Activated CD4-positive, CD25-positive, alpha-beta regulatory T cell (primary cell): Measurements from ENCODE around the gene DNAJC8.

ENCODE experiments used
- DNase-seq, 4 experiments: peaks; one replicate each; lab custom pipeline; 2025; lab: John Stamatoyannopoulos, UW

The DNAJC8 gene

DNA sequence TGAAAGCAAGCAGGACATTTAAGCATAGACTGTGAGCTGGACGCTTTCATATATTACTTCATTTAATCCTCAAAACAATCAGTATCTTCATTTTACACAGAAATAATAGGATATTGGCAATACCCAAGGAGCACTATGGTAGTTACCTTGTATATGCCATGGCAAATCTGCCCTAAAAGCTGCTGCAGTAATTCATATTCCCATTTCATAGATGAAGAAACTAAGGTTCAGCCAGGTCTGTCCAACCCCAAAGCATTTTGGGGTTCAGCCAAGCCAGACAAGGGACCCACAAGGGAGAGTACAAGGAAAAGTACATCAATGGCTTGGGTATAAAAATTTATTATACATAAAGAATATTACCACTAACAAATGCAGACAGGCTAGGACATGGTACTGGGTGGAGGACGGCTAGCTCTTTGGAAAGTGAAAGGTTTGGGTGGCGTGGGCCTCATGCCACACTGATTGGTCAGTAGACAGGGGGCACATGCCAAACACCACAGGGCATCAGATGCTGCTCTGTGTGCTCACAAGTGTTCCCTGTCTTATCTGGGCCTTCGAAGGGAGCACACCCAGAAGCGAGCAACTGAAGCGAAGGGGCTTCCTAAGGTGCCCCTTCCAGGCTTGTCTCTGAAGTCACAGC is 32.5 kb downstream of the DNAJC8 start:
- no peak for DNase-seq

- DNase-seq, result peak in 3 of 4 experiments; percentile 17 to 35 (median 33)
These were observed 33.2 kb downstream of the DNAJC8 start for GRCh38 chr1:28199328-28200233.

DNA sequence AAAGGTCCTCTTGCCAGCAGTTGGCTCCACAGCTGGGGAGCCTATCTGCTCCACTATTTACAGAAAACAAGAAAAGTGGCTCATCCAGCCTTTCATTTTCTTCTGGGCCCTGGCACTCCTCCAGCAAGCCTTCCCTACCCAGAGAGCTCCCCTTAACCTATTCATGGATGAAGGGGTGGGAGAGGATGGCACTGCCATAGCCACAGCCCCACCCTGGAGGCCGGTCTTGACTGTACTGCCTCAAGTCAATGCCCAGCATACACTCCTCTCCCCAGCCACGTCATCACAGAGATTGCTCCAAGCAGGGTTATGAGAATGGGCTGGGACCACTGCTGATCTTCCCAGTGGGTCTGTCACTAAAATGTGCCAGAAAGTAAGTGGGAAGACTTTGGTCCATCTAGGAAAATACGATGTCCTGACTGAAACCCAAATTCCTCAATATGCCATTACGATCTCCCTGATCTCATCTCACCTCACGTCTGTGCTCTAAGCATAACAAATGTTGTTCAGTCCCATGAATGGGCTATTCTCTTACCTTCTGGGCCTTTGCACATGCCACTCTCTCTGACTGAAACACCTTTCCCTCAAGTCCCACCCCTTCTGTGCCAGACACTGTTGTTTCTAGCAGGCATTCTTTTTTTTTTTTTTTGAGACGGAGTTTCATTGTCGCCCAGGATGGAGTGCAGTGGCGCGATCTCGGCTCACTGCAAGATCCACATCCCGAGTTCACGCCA is 35.0 kb downstream of the DNAJC8 start:
- DNase-seq, result no peak

GRCh38 chr1:28196330-28196729 is 36.5 kb downstream of the DNAJC8 start:
- no peak for DNase-seq

GRCh38 chr1:28195780-28196179 is 37.0 kb downstream of the DNAJC8 start:
- no peak for DNase-seq

- DNase-seq, result no peak
These were observed 38.3 kb downstream of the DNAJC8 start for GRCh38 chr1:28194326-28195035.

- DNase-seq, result no peak
These were observed 39.1 kb downstream of the DNAJC8 start for GRCh38 chr1:28193701-28194161.

DNA sequence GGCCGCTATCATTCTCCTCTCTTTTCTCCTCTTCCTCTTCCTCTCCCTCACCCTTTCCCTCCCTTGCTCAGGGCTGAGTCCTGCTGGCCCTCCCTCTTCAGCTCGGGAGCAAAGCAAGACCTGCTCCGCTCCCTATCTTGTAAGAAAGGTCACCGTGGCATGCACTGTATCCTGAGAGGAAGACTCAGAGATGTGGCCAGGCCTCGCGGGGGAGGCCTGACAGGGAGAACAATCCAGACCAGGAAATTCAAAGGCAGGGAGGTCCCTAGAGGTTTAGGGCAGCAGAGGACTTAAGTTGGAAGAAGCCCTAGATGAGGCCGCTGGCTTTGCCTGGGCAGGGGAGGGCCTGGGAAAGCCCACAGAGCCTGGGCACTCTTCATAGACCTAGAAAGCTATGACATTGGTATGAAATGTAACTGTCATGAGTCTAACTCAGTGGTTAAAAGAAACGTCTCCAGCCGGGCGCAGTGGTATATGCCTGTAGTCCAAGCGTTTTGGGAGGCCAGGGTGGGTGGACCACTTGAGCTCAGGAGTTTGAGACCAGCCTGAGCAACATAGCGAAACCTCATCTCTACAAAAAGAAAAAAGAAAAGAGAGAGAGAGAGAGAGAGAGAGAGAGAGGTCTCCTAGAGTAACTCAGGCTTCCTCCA is 41.7 kb downstream of the DNAJC8 start:
- DNase-seq, result no peak

DNA sequence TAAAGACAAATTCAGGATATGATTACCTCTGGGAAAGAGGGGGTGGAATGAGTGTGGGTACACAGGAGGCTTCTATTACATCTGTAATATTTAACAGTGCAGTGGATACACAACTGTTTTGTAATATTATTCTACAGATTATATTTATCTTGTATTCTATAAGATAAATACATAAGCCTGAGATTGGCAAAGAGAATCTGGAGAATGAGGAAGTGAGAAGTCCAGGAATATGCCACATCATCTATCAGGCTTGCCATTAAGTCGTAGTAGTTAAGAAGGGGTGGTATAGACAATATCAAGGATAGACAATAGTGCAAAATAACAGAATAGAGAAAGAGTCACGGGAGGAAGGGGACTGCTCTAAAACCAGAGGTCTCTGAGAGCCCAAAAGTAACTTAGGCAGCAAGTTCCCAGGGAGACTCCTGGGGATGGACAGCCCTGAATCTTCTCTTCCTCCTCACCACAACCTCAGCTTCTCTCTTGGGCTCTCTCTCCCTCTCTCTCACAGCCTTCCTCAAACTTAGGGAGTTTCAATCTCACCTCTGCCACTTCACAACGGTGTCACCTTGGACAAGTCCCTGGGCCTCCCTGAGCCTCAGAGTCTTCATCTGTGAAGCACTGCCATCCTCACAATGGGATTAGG is 42.4 kb downstream of the DNAJC8 start:
- no peak for DNase-seq

GRCh38 chr1:28185071-28185470 is 47.8 kb downstream of the DNAJC8 start:
- DNase-seq, result no peak

GRCh38 chr1:28180306-28181305 is 52.2 kb downstream of the DNAJC8 start:
- DNase-seq, result no peak

- DNase-seq, result no peak
These were observed 53.9 kb downstream of the DNAJC8 start for GRCh38 chr1:28178690-28179485.

DNA sequence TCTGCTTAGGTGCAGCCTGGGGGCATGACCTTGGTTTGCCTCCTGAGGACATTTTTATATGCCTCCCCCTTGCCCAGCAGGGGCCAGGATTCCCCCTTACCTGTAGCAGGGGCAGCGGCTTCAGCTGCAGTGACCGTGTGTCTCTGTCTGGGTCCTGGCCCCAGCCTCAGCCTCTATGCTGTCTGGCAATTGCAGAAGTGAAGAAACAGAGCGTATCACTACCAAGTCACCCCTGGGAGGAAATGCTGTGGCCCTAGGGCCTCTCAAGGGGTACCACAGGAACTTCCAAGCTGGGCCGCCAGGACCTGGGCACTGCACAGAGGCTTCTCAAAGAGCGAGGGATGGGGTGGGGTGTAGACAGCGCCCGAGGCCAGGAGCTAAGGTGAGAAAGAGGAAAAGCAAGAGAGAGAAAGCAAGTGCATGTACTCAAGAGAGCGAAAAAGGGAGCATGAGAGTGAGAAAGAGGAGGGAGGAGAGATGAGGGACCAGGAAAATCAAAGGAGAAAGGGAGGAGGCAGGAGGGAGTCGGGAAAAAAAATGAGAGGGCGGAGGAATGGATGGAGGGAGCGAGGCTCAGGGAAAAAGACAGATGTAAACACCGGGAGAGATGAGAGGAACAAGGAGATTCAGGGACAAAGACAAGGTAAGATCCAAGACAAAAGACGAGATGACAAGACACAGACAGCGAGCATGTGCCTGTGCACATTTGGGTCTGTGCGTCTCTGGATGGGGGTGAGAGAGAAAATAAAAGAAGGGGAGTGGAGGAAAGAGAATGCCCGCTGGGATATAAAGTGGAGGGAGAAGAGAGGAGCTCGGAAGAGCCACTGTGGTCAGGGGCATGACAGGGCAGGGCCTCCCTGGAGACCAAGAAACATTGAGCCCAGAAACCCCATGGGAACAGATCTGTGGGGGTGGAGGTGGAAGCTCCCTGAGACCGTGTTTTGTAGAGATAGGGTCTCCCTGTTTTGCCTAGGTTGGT is 56.0 kb downstream of the DNAJC8 start, which contains the start of gene PTAFR:
PTAFR (minus strand) TSS at position 199 of the 979 bp plus-strand sequence. CDS start 25,669 bp downstream, outside the sequence.
- no peak for DNase-seq

DNA sequence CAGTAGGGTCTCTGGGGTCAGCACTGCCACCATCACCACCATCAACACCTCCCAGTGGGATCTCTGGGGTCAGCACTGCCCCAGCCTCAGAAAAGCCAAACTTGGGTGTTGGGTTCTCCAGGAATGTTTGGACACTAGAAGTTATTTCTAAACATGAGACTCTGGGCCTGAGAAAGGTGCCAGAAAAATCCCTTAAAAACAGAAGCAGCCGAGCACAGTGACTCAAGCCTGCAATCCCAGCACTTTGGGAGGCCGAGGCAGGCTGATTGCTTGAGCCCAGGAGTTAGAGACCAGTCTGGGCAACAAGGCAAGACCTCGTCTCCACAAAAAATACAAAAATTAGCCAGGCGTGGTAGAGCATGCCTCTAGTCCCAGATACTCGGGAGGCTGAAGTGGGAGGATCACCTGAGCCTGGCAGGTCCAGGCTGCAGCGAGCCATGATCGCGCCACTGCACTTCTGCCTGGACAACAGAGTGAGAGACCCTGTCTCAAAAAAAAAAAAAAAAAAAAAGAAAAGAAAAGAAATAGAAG is 56.8 kb downstream of the DNAJC8 start:
- no peak for DNase-seq

DNA sequence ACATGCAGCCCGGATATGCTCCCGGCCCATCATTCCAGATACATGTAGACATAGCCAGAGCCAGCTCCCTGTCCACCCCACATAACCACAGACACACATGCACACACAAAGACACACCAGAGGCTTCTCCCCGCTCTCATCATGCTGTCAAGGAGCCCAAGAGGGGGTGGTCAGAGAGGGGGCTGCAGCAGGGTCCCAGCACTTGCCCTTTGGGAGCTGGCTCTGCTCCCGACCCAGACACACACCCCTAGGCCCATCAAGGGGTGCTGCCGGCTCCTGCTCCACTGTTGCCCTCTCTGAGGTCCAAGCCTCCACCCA is 58.9 kb downstream of the DNAJC8 start:
- DNase-seq, result no peak

DNA sequence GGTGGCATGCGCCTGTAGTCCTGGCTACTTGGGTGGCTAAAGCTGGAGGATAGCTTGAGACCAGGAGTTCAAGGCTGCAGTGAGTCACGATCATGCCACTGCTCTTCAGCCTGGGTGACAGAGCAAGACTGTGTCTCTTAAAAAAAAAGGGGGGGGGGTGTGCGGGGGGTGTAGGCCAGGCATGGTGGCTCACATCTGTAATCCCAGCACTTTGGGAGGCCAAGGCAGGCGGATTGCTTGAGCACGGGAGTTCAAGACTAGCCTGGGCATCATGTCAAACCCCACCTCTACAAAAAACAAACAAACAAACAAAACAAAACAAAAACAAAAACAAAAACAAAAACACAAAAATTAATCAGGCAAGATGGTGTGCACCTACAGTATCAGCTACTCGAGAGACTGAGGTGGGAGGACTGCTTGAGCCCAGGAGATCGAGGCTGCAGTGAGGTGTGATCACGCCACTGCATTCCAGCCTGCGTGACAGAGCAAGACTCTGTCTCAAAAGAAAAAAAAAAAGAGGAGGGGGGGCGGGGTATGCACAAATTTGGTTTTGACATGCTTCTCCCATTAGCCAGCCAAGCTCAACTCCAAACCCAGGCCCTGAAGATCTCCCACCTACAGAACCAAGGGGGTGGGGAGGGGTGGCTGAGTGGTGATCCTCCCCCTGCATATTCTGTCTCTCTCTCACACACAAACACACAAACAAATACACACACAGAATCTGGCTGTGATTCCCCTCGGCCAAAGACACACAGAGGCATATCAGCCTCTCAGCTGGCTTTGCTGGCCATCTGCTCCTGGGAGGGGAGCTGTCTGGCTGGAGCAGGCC is 59.5 kb downstream of the DNAJC8 start:
- DNase-seq, result no peak
